Choroid plexus epithelial cell (primary cell): ENCODE measurements around the gene ATL1.
"Not testable (repeated sequence)": the region's sequence is repeated elsewhere in the genome, so short reads cannot be mapped to it uniquely, and the experiment has no call there.

Source experiments
- DNase-seq: peaks from one replicate; pipeline ENCODE4 v3.0.0-alpha.2; 2010; ENCODE audit warnings: low read depth
- H3K4me3 ChIP-seq: 2 replicates; pipeline ENCODE4 v1.5.1; 2011; ENCODE audit warnings: low read depth, mild to moderate bottlenecking, control low read depth, low read length, moderate library complexity
- TF ChIP-seq, protein P1 (sequence below): conservative IDR thresholded peaks from 2 replicates; pipeline ENCODE4 v1.5.1; 2011; ENCODE audit warnings: low read depth, mild to moderate bottlenecking, control low read depth, inconsistent platforms, low read length, moderate library complexity

Gene ATL1

DNA sequence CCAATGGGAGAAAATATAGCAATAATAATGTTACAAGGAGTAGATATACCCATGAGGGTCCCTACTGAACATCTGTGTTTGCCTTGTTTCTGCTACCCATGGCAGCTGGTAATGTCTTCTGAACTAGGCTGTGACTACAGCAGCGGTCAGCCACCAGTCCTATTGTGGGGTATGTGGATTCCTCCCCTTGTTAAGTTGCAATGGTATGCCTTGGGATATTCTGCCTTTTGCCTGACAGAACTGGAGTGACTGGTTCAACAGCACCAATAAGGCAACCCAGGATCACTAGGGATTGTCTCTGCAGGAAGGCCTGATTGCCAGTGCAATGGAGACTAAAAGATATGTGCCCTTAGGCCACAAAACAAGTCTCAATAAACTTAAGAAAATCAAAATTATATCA, 9.7 kb upstream of the ATL1 start:
- DNase-seq, result no peak
- TF ChIP-seq, protein P1, sequence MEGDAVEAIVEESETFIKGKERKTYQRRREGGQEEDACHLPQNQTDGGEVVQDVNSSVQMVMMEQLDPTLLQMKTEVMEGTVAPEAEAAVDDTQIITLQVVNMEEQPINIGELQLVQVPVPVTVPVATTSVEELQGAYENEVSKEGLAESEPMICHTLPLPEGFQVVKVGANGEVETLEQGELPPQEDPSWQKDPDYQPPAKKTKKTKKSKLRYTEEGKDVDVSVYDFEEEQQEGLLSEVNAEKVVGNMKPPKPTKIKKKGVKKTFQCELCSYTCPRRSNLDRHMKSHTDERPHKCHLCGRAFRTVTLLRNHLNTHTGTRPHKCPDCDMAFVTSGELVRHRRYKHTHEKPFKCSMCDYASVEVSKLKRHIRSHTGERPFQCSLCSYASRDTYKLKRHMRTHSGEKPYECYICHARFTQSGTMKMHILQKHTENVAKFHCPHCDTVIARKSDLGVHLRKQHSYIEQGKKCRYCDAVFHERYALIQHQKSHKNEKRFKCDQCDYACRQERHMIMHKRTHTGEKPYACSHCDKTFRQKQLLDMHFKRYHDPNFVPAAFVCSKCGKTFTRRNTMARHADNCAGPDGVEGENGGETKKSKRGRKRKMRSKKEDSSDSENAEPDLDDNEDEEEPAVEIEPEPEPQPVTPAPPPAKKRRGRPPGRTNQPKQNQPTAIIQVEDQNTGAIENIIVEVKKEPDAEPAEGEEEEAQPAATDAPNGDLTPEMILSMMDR, result no peak
- no peak overlapping the region for H3K4me3 ChIP-seq

DNA sequence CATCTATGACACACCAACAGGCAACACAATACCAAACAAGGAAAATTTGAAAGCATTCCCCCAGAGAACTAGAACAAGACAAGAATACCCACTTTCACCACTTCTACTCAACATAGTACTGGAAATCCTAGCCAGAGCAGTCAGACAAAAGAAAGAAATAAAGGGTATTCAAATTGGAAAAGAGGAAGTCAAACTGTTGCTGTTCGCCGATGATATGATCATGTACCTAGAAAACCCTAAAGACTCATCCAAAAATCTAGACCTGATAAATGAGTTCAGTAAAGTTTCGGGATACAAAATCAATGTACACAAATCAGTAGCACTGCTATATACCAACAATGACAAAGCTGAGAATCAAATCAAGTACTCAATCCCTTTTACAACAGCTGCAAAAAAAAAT, 8.1 kb upstream of the ATL1 start:
- DNase-seq, result no peak
- TF ChIP-seq, protein P1, result no peak
- no peak overlapping the region for H3K4me3 ChIP-seq

DNA sequence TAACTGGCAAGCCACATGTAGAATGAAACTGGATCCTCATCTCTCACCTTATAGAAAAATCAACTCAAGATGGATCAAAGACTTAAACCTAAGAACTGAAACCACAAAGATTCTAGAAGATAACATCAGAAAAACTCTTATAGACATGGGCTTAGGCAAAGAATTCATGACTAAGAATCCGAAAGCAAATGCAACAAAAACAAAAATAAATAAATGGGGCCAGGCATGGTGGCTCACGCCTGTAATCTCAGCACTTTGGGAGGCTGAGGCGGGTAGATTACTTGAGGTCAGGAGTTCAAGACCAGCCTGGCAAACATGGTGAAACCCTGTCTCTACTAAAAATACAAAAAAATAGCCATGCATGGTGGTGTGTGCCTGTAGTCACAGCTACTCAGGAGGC, 7.1 kb upstream of the ATL1 start:
- not testable (repeated sequence) for DNase-seq, H3K4me3 ChIP-seq

DNA sequence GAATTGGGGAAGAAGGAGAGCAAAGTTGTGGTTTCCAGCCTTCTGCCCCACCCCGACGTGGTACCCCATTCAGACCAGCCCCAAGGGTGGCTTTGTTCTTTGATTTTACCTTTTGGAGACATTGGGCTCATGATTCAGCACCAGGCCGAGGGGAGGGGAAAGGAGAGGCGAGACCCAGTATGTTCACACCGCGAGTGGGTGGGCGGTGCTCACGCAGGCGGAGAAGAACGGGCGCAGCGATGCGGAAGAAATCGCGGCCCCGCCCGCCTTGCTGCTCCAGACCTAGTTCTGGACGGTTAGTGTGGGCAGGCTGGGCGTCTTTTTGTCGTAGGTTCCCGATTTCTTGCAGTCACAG, 963 bp downstream of the ATL1 start:
- peak overlapping the region; percentile 71 for H3K4me3 ChIP-seq
- peak; percentile 58 for DNase-seq
- TF ChIP-seq, protein P1, result no peak

DNA sequence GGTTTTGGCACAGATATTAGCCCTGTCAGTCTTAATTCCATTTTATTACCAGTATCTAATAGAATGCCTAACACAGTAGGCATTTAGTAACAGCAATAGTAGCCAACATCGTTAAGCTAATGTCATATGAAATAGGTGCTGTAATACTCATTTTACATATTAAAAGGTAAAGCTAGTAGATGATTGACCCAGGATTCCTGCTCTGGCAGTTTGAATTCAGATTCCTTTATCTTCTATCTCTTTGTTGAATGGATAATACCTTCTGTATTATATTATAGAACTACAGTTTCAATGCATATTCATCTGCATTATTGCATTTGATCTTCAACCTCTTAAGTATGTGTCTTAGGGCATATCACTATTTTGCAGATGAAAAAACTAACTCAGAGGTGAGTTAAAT, 2.9 kb downstream of the ATL1 start:
- no peak overlapping the region for H3K4me3 ChIP-seq
- no peak for DNase-seq
- TF ChIP-seq, protein P1, result no peak

DNA sequence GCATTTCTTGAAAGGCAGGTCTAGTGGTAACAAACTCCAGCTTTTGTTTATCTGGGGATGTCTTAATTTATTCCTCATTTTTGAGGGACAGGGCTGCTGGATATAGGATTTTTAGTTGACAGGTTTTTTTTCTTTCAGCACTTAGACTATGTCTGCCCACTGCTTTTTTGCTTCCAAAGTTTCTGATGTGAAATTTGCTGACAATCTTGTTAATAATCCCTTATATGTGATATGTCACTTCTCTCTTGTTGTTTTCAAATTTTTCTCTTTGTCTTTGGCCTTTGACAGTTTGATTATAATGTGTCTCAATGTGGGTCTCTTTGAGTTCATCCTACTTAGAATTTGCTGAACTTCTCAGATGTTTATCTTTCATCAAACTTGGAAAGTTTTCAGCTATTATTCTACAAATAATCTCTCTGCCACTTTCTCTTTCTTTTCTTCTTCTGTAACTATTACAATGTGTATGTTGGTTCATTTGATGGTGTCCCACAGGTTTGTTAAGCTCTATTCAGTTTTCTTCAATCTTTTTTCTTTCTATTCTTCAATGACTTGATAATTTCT, 9.8 kb downstream of the ATL1 start:
- H3K4me3 ChIP-seq, result no peak overlapping the region
- TF ChIP-seq, protein P1, result no peak
- DNase-seq, result no peak

DNA sequence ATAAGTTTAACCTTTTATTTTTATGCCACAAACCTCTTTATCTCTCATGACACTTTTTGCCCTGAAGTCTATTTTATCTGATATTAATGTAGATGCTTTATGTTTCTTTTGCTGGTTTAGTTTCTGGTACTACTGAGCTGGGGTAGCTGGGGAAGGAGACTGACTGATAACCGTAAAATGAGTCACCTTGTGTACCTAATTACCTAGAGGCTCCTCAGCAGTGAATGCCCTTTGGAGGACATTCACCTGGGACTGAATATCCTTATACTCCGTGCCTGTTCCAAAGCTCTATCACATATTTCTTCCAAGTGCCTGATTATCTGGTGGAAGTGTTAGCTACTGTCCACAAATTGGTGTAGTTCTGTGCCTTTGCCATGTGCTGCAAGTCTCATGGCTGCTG, 13.9 kb downstream of the ATL1 start:
- H3K4me3 ChIP-seq, result no peak overlapping the region
- DNase-seq, result no peak
- TF ChIP-seq, protein P1, result no peak

DNA sequence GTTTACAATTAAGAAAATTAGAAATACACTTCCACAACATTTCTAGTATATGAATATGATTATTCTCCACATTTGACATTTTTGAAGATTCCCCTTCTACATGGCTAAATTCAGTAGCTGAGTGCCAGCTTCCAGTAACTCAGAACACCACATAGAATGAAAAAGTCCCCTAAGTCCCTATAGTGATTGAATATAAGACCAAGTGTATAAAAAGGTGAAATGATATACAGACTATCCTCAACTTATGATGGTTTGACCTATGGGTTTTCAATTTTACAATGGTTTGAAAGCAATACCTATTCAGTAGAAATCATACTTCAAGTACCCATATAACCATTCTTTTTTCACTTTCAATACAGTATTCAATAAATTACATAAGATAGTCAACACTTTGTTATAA, 15.8 kb downstream of the ATL1 start:
- no peak for DNase-seq
- TF ChIP-seq, protein P1, result no peak
- H3K4me3 ChIP-seq, result no peak overlapping the region
